Osteoblast (primary cell): ENCODE measurements around the gene POTEF. TPM values are rescaled to one million over a fixed set of nuclear protein-coding genes. Genes with fewer than 3 reads are reported as not detected.
"Not testable (repeated sequence)": the region's sequence is repeated elsewhere in the genome, so short reads cannot be mapped to it uniquely, and the experiment has no call there.

ENCODE experiments used
- DNase-seq: peaks from one replicate; pipeline ENCODE4 v3.0.0; 2011; ENCODE audit warnings: low spot score, mixed read lengths; ENCODE audit not compliant: insufficient read length; ENCODE audit errors: missing footprints
- H2AFZ ChIP-seq: 2 replicates; pipeline ENCODE4 v1.6.0; 2011; ENCODE audit warnings: mild to moderate bottlenecking, low read length
- H3K27ac ChIP-seq: 2 replicates; pipeline ENCODE4 v1.5.1; 2011; ENCODE audit warnings: mild to moderate bottlenecking, low read depth, low read length, moderate library complexity
- H3K27me3 ChIP-seq: 2 replicates; pipeline ENCODE4 v1.6.0; 2012; ENCODE audit warnings: mild to moderate bottlenecking, control low read depth, inconsistent platforms, low read length, moderate library complexity; ENCODE audit not compliant: insufficient read depth
- H3K36me3 ChIP-seq: 2 replicates; pipeline ENCODE4 v1.5.1; 2011; ENCODE audit warnings: mild to moderate bottlenecking, low read length, control low read depth, moderate library complexity; ENCODE audit not compliant: insufficient read depth
- H3K4me1 ChIP-seq: 2 replicates; pipeline ENCODE4 v1.5.1; 2011; ENCODE audit warnings: mild to moderate bottlenecking, low read length, control low read depth, moderate library complexity; ENCODE audit not compliant: insufficient read depth
- H3K4me2 ChIP-seq: 2 replicates; pipeline ENCODE4 v1.6.0; 2011; ENCODE audit warnings: mild to moderate bottlenecking, low read length; ENCODE audit not compliant: insufficient read depth
- H3K4me3 ChIP-seq: fragments of 200-600 bp; sonication (generic); 3 replicates; pipeline ENCODE4 v1.5.1; 2012; ENCODE audit warnings: mild to moderate bottlenecking, low read length, inconsistent platforms; ENCODE audit not compliant: insufficient read depth
- H3K79me2 ChIP-seq: 2 replicates; pipeline ENCODE4 v1.6.0; 2012; ENCODE audit warnings: mild to moderate bottlenecking, low read length, control low read depth, inconsistent platforms; ENCODE audit not compliant: insufficient read depth
- H3K9me3 ChIP-seq: 2 replicates; pipeline ENCODE4 v1.5.1; 2011; ENCODE audit warnings: low read depth, low read length, control low read depth
- H4K20me1 ChIP-seq: 2 replicates; pipeline ENCODE4 v1.6.0; 2012; ENCODE audit warnings: mild to moderate bottlenecking, low read length, control low read depth; ENCODE audit not compliant: insufficient read depth
- CTCF ChIP-seq: IDR thresholded peaks from 2 replicates; pipeline ENCODE4 v1.5.1; 2011; ENCODE audit warnings: mild to moderate bottlenecking, low read depth, low read length, moderate library complexity; ENCODE audit errors: extremely low read depth
- total RNA-seq: library from RNA; depleted of rRNA; stranded (reverse); fragments of >200 nt; gene quantifications from 2 replicates; pipeline ENCODE4 v1.2.3, GENCODE V29; 2012

Gene POTEF
- total RNA-seq, result 0.29 TPM in 1 of 2 replicates, not detected in the other

- not testable (repeated sequence) for DNase-seq, H3K4me2 ChIP-seq, H3K4me1 ChIP-seq, H3K36me3 ChIP-seq, H3K27me3 ChIP-seq, H3K9me3 ChIP-seq, H3K4me3 ChIP-seq, H2AFZ ChIP-seq, H3K79me2 ChIP-seq, H3K27ac ChIP-seq, H4K20me1 ChIP-seq
Measured at GRCh38 chr2:130129120-130129829, at the start of gene POTEF. POTEF (minus strand) TSS chr2:130129222; CDS start chr2:130120515, 8,707 bp downstream.

GRCh38 chr2:130174866-130175265 lies 45.8 kb upstream of the POTEF start:
- peaks cover 45% of the 10 kb centered on the region for H3K79me2 ChIP-seq
- not testable (repeated sequence) for H4K20me1 ChIP-seq, H3K27ac ChIP-seq, H3K27me3 ChIP-seq, H3K9me3 ChIP-seq, H3K4me3 ChIP-seq, H3K4me1 ChIP-seq, H3K4me2 ChIP-seq, H2AFZ ChIP-seq, DNase-seq
- H3K36me3 ChIP-seq, result peaks cover 22% of the 10 kb centered on the region

GRCh38 chr2:130169896-130170295 lies 40.9 kb upstream of the POTEF start:
- Histone ChIP-seq H3K27ac (no peak overlapping the region), H3K4me2 (no peak overlapping the region), H2AFZ (no peak overlapping the region), H3K9me3 (no peaks in the 10 kb centered on the region), H3K4me3 (no peak overlapping the region), H3K4me1 (no peaks in the 10 kb centered on the region), H3K36me3 (peaks cover 43% of the 10 kb centered on the region), H4K20me1 (no peaks in the 10 kb centered on the region), H3K27me3 (no peaks in the 10 kb centered on the region), H3K79me2 (no peaks in the 10 kb centered on the region)
- TF ChIP-seq CTCF, result no peak
- DNase-seq, result no peak

GRCh38 chr2:130169163-130169562 lies 40.1 kb upstream of the POTEF start:
- H3K4me3 ChIP-seq, DNase-seq, H3K79me2 ChIP-seq, H2AFZ ChIP-seq, H3K4me1 ChIP-seq, H4K20me1 ChIP-seq, H3K9me3 ChIP-seq, H3K27me3 ChIP-seq, H3K4me2 ChIP-seq, H3K27ac ChIP-seq: not testable (repeated sequence)
- H3K36me3 ChIP-seq, result peaks cover 44% of the 10 kb centered on the region

- not testable (repeated sequence) for H3K4me1 ChIP-seq, H3K4me3 ChIP-seq, DNase-seq, H2AFZ ChIP-seq, H4K20me1 ChIP-seq, H3K4me2 ChIP-seq, H3K9me3 ChIP-seq, H3K79me2 ChIP-seq, H3K27ac ChIP-seq, H3K27me3 ChIP-seq
- H3K36me3 ChIP-seq, result peaks cover 38% of the 10 kb centered on the region
Measured at GRCh38 chr2:130166611-130167010, 37.6 kb upstream of the POTEF start.
